T1000 (cell line): ENCODE data around the gene ZNF878.
"Not testable (repeated sequence)": the region's sequence is repeated elsewhere in the genome, so short reads cannot be mapped to it uniquely, and the experiment has no call there.

ENCODE experiments used
- DNase-seq: peaks from one replicate; lab custom pipeline; 2025; ENCODE audit warnings: mixed read lengths; lab: John Stamatoyannopoulos, UW

ZNF878 gene

GRCh38 chr19:12052497-12053169 is at the start of gene ZNF878:
TSS of gene ZNF878 (minus strand) at chr19:12052961. CDS start at chr19:12052801, 160 bp downstream.
- peak; percentile 86 for DNase-seq

GRCh38 chr19:12098040-12098439 is 45.3 kb upstream of the ZNF878 start:
- no peak for DNase-seq

GRCh38 chr19:12095111-12095790 is 42.5 kb upstream of the ZNF878 start:
- DNase-seq = no peak

- DNase-seq = no peak
These were observed 41.0 kb upstream of the ZNF878 start for GRCh38 chr19:12093777-12094176.

- DNase-seq = no peak
These were observed 40.2 kb upstream of the ZNF878 start for GRCh38 chr19:12092956-12093355.

- peak; percentile 34 for DNase-seq
These were observed 39.5 kb upstream of the ZNF878 start for GRCh38 chr19:12092065-12092867.

- DNase-seq = no peak
These were observed 38.0 kb upstream of the ZNF878 start for GRCh38 chr19:12090807-12091206.

- no peak for DNase-seq
These were observed 32.5 kb upstream of the ZNF878 start for GRCh38 chr19:12085074-12085818.

GRCh38 chr19:12083336-12083735 is 30.6 kb upstream of the ZNF878 start:
- DNase-seq = not testable (repeated sequence)

GRCh38 chr19:12077375-12077774 is 24.6 kb upstream of the ZNF878 start:
- no peak for DNase-seq

GRCh38 chr19:12076331-12076730 is 23.6 kb upstream of the ZNF878 start:
- DNase-seq = not testable (repeated sequence)

- no peak for DNase-seq
These were observed 22.9 kb upstream of the ZNF878 start for GRCh38 chr19:12075538-12076139.

GRCh38 chr19:12064590-12065538 is 12.1 kb upstream of the ZNF878 start, which contains the start of gene ZNF844:
TSS of gene ZNF844 (plus strand) at chr19:12064731. CDS start at chr19:12064874, 143 bp downstream.
- peak; percentile 89 for DNase-seq

- DNase-seq = no peak
These were observed 3.0 kb upstream of the ZNF878 start for GRCh38 chr19:12055784-12056183.

GRCh38 chr19:12052091-12052496 is 667 bp downstream of the ZNF878 start:
- no peak for DNase-seq

GRCh38 chr19:12047868-12048267 is 4.9 kb downstream of the ZNF878 start:
- DNase-seq = no peak

GRCh38 chr19:12043752-12044422 is 8.9 kb downstream of the ZNF878 start:
- DNase-seq = no peak

GRCh38 chr19:12042893-12043292 is 9.9 kb downstream of the ZNF878 start:
- DNase-seq = no peak
